Raji (cell line): ENCODE results near the gene FAM8A1.

Experiments used
- POLR2A ChIP-seq: IDR thresholded peaks from 2 replicates; pipeline ENCODE4 v1.6.1; 2011; ENCODE audit warnings: low read depth, low read length, control low read depth; ENCODE audit not compliant: insufficient read depth

The FAM8A1 gene

GRCh38 chr6:17591287-17591686 is 8.8 kb upstream of the FAM8A1 start:
- no peak for TF ChIP-seq POLR2A

- no peak for TF ChIP-seq POLR2A
Observed at GRCh38 chr6:17593246-17593645, 6.9 kb upstream of the FAM8A1 start.

- TF ChIP-seq POLR2A = no peak
Observed at GRCh38 chr6:17596085-17596484, 4.0 kb upstream of the FAM8A1 start.

DNA sequence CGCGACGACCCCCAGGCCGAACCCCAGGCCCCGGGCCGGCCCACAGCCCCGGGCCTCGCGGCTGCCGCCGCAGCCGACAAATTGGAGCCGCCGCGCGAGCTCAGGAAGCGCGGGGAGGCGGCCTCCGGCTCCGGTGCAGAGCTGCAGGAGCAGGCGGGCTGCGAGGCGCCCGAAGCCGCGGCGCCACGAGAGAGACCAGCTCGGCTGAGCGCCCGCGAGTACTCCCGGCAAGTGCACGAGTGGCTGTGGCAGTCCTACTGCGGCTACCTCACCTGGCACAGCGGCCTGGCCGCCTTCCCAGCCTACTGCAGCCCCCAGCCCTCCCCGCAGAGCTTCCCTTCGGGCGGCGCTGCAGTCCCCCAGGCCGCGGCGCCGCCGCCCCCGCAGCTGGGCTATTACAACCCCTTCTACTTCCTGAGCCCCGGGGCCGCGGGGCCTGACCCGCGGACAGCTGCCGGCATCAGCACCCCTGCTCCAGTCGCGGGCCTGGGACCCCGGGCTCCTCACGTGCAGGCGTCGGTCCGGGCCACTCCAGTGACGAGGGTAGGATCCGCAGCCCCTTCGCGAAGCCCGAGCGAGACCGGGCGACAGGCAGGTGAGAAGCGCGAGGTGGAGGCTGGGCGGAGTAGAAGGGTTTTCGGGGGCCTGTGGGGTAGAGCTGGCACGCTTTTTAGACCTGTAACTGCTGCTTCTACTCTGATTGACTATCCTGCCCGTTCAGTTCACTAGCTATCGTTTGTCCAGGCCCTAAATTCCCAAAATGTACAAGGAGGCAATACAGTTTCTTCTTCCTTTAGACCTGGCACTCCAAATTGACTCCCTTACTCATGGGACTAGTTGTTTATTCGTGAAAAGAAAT is 654 bp downstream of the FAM8A1 start:
- TF ChIP-seq POLR2A = no peak

GRCh38 chr6:17601386-17601703 is 1.2 kb downstream of the FAM8A1 start:
- TF ChIP-seq POLR2A = no peak

- no peak for TF ChIP-seq POLR2A
Observed at GRCh38 chr6:17602888-17603287, 2.8 kb downstream of the FAM8A1 start.

GRCh38 chr6:17606606-17607005 is 6.5 kb downstream of the FAM8A1 start:
- no peak for TF ChIP-seq POLR2A

DNA sequence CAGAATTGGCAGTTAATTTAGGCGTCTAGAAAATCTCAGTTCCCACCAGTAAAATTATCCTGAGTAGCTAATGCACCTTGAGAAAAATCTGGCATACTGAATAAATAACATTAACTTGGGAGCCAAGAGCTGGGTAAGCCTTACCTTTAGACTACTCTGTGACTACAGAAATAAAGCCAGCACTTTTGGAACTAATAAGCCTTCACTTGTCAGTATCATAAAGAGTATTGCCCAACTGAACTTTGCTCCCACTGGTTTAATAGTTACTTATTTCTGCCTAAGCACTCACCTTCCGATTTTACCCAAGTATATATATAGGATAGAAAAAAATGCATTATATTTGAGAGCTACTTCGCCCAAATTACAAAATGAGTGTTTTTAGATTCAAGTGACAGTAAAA is 10.7 kb downstream of the FAM8A1 start:
- no peak for TF ChIP-seq POLR2A

DNA sequence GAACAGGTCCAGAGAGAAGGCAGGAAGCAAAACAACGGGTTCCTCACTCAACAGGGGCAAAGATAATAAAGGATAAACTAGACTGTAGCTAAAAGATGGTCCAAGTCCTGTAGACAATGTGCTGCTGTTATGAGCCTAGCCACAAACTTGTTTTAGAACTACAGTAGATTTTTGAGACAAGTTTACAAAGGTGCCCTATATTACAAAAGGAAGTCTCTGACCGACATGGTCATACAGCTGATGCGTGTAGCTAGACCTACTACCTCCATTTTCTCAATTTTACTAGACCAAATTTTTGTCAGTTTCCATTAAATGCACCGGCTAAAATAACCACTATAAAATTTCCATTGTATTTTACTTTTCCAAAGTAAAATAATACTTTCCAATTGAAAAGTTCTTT is 11.9 kb downstream of the FAM8A1 start:
- no peak for TF ChIP-seq POLR2A

GRCh38 chr6:17615794-17616193 is 15.7 kb downstream of the FAM8A1 start:
- TF ChIP-seq POLR2A = no peak

DNA sequence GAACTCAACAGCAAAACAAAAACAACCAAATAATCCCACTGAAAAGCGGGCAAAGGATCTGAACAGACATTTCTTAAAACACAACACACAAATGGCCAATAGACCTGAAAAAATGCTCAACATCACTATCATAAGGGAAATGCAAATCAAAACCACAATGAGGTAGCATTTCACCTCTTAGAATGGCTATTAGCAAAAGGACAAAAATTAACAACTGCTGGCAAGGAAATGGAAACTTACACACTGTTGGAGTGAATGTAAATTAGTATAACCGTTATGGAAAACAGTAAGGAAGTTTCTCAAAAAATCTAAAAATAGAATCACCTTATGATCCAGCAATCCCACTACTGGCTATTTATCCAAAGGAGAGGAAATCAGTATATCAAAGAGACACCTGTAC is 20.9 kb downstream of the FAM8A1 start:
- no peak for TF ChIP-seq POLR2A

- no peak for TF ChIP-seq POLR2A
Observed at GRCh38 chr6:17622144-17622543, 22.0 kb downstream of the FAM8A1 start.

DNA sequence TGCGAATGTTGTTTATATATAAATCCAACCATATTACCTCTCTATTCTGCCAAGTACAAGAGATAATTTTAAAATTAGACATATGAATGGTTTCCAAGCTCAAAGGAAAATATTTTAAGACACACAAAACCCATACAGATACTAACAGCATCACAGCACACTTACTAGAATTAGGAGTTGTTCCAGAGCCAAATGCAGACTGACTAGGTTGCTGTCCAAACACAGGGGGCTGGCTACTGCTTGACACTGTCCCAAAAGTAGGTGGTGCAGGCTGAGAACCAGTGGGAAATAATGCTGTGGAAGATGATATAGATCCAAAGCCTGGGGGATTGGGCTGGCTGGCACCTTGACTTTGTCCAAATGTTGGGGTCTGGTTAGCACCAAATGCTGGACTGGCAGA is 24.3 kb downstream of the FAM8A1 start:
- no peak for TF ChIP-seq POLR2A

- no peak for TF ChIP-seq POLR2A
Observed at GRCh38 chr6:17628873-17629272, 28.8 kb downstream of the FAM8A1 start.

DNA sequence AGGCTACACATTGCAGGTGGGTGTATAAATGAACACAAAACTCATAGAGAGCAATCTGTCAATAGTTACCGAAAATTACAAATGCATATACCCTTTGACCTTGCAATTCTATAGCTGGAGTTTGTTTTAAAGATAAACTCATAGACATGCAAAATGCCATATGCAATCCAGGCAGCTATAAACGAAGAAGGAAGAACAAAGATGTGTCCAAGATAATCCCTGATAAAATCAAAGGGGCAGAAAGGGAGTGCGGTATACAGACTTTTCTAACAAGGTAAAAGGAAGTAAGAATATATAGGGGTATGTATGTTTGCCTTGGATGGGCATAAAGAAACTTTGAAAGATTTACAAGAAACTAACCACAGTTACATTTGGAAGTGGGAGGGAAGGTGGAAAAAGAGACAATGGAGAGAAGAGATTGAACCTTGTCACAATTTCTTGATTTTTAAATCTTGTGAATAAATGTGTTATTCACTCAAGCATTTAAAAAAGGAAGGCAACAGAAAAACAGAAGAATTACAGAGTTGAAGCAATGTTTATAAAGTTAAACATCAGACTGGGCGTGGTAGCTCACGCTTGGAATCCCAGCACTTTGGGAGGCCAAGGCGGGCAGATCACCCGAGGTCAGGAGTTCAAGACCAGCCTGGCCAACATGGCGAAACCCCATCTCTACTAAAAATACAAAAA is 29.9 kb downstream of the FAM8A1 start:
- no peak for TF ChIP-seq POLR2A

- TF ChIP-seq POLR2A = no peak
Observed at GRCh38 chr6:17630511-17631073, 30.5 kb downstream of the FAM8A1 start.
